Left renal cortex interstitium (tissue), 4 donors: ENCODE data around the gene ADAMTSL1. TPM values are rescaled to one million over a fixed set of nuclear protein-coding genes. Genes with fewer than 3 reads are reported as not detected.
"Not testable (repeated sequence)": the region's sequence is repeated elsewhere in the genome, so short reads cannot be mapped to it uniquely, and the experiment has no call there.

Experiments
- DNase-seq, 4 donors: peaks; one replicate each; pipeline ENCODE4 v3.0.0-alpha.2; 2013; ENCODE audit warnings: low read depth in 4 of 4, low spot score in 2 of 4, missing footprints in 1 of 4
- polyA plus RNA-seq, 4 donors: library from polyadenylated mRNA; unstranded; fragments of 120-200 nt; gene quantifications; one replicate each; pipeline ENCODE4 v1.2.1, GENCODE V29; 2013; ENCODE audit not compliant: insufficient read length in 4 of 4

ADAMTSL1 gene
- polyA plus RNA-seq, 4 donors, result 9.6 to 18.9 (median 16.3) TPM

- no peak for DNase-seq
Observed at GRCh38 chr9:18829873-18830272, 355.9 kb downstream of the ADAMTSL1 start.

- no peak for DNase-seq
Observed at GRCh38 chr9:18834740-18835361, 360.9 kb downstream of the ADAMTSL1 start.

GRCh38 chr9:18837402-18837801 lies 363.4 kb downstream of the ADAMTSL1 start:
- no peak for DNase-seq

- DNase-seq, result no peak
Observed at GRCh38 chr9:18847576-18848275, 373.8 kb downstream of the ADAMTSL1 start.

GRCh38 chr9:18848657-18849056 lies 374.7 kb downstream of the ADAMTSL1 start:
- DNase-seq, result no peak

GRCh38 chr9:18849270-18849669 lies 375.3 kb downstream of the ADAMTSL1 start:
- DNase-seq, result no peak

- no peak for DNase-seq
Observed at GRCh38 chr9:18849890-18850677, 376.1 kb downstream of the ADAMTSL1 start.

GRCh38 chr9:18851069-18851795 lies 377.3 kb downstream of the ADAMTSL1 start:
- no peak for DNase-seq

GRCh38 chr9:18855656-18856055 lies 381.7 kb downstream of the ADAMTSL1 start:
- no peak for DNase-seq

GRCh38 chr9:18857334-18857733 lies 383.4 kb downstream of the ADAMTSL1 start:
- DNase-seq, result no peak

- no peak for DNase-seq
Observed at GRCh38 chr9:18857769-18858168, 383.8 kb downstream of the ADAMTSL1 start.

- DNase-seq, result peak in 2 of 4 donors; percentile 51 to 52
Observed at GRCh38 chr9:18861609-18862544, 387.9 kb downstream of the ADAMTSL1 start.

GRCh38 chr9:18863791-18864190 lies 389.8 kb downstream of the ADAMTSL1 start:
- DNase-seq, result no peak

- DNase-seq, result no peak
Observed at GRCh38 chr9:18864516-18864915, 390.6 kb downstream of the ADAMTSL1 start.

GRCh38 chr9:18865542-18865941 lies 391.6 kb downstream of the ADAMTSL1 start:
- DNase-seq, result no peak

GRCh38 chr9:18866121-18866831 lies 392.3 kb downstream of the ADAMTSL1 start:
- DNase-seq, result no peak

GRCh38 chr9:18869725-18870124 lies 395.8 kb downstream of the ADAMTSL1 start:
- no peak for DNase-seq

GRCh38 chr9:18874069-18874468 lies 400.1 kb downstream of the ADAMTSL1 start:
- no peak for DNase-seq

GRCh38 chr9:18874990-18875389 lies 401.0 kb downstream of the ADAMTSL1 start:
- DNase-seq, result not testable (repeated sequence)
